Activated CD8-positive, alpha-beta T cell treated with anti-CD3 and anti-CD28 coated beads for 36 hours (primary cell): ENCODE results near the gene RELN. TPM values are rescaled to one million over a fixed set of nuclear protein-coding genes. Genes with fewer than 3 reads are reported as not detected.
"Not testable (repeated sequence)": the region's sequence is repeated elsewhere in the genome, so short reads cannot be mapped to it uniquely, and the experiment has no call there.

ENCODE experiments used
- ATAC-seq: fragments of 200-7000 bp; cut with Tn5 transposase; one replicate; pipeline ENCODE4 v1.10.0; 2021; ENCODE audit warnings: mild to moderate bottlenecking, moderate library complexity
- CTCF ChIA-PET: fragments of 350-600 bp; sonication (Branson Sonifier 250); formaldehyde crosslinking; loops from one replicate; lab custom pipeline; 2021; ENCODE audit warnings: antibody characterized with exemption; lab: Charles Lee
- POLR2A ChIA-PET: fragments of 350-600 bp; sonication (Branson Sonifier 250); formaldehyde crosslinking; loops from one replicate; lab custom pipeline; 2021; ENCODE audit warnings: antibody characterized with exemption; lab: Charles Lee
- DNase-seq: peaks from one replicate; pipeline ENCODE4 v3.0.0-alpha.2; 2020
- H3K27ac Mint-ChIP-seq: one replicate; pipeline ENCODE4 v1.8.0; 2021; ENCODE audit warnings: mild to moderate bottlenecking, mixed read lengths
- H3K27me3 Mint-ChIP-seq: one replicate; pipeline ENCODE4 v1.8.0; 2021; ENCODE audit warnings: mixed read lengths
- H3K36me3 Mint-ChIP-seq: one replicate; pipeline ENCODE4 v1.8.0; 2021; ENCODE audit warnings: low read depth, mixed read lengths
- H3K4me1 Mint-ChIP-seq: one replicate; pipeline ENCODE4 v1.8.0; 2021; ENCODE audit warnings: low read depth, mixed read lengths
- H3K4me3 Mint-ChIP-seq: one replicate; pipeline ENCODE4 v1.8.0; 2021; ENCODE audit warnings: mild to moderate bottlenecking, moderate library complexity, mixed read lengths
- H3K9me3 Mint-ChIP-seq: one replicate; pipeline ENCODE4 v1.8.0; 2021; ENCODE audit warnings: mixed read lengths
- intact Hi-C: fragments of 100-400 bp; cut with micrococcal nuclease; formaldehyde crosslinking; loops from one replicate; pipeline ENCODE4 v1.10.0; 2022
- total RNA-seq, 2 experiments: library from RNA; stranded (reverse); gene quantifications; one replicate each; pipeline ENCODE4 v1.2.3, GENCODE V29; 2021
- TF ChIP-seq, protein P1 (sequence below): fragments of 200-600 bp; IDR thresholded peaks from one replicate; pipeline ENCODE4 v1.8.0; 2022; ENCODE audit warnings: antibody characterized with exemption, mild to moderate bottlenecking

The RELN gene
- total RNA-seq, 2 experiments from 2014 or later = not detected

GRCh38 chr7:103823084-103823483 is 166.4 kb downstream of the RELN start:
- no peaks in the 10 kb centered on the region for H3K36me3 Mint-ChIP-seq
- ChIA-PET POLR2A (no interaction called here), CTCF (no interaction called here)
- TF ChIP-seq, protein P1, sequence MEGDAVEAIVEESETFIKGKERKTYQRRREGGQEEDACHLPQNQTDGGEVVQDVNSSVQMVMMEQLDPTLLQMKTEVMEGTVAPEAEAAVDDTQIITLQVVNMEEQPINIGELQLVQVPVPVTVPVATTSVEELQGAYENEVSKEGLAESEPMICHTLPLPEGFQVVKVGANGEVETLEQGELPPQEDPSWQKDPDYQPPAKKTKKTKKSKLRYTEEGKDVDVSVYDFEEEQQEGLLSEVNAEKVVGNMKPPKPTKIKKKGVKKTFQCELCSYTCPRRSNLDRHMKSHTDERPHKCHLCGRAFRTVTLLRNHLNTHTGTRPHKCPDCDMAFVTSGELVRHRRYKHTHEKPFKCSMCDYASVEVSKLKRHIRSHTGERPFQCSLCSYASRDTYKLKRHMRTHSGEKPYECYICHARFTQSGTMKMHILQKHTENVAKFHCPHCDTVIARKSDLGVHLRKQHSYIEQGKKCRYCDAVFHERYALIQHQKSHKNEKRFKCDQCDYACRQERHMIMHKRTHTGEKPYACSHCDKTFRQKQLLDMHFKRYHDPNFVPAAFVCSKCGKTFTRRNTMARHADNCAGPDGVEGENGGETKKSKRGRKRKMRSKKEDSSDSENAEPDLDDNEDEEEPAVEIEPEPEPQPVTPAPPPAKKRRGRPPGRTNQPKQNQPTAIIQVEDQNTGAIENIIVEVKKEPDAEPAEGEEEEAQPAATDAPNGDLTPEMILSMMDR = no peak
- ATAC-seq (no peak), DNase-seq (no peak)
- H3K4me1 Mint-ChIP-seq = no peaks in the 10 kb centered on the region
- H3K4me3 Mint-ChIP-seq = no peak overlapping the region
- peaks cover 3% of the 10 kb centered on the region for H3K27me3 Mint-ChIP-seq
- H3K27ac Mint-ChIP-seq = no peak overlapping the region
- peaks cover 1% of the 10 kb centered on the region for H3K9me3 Mint-ChIP-seq
- intact Hi-C loops = no loop called here

DNA sequence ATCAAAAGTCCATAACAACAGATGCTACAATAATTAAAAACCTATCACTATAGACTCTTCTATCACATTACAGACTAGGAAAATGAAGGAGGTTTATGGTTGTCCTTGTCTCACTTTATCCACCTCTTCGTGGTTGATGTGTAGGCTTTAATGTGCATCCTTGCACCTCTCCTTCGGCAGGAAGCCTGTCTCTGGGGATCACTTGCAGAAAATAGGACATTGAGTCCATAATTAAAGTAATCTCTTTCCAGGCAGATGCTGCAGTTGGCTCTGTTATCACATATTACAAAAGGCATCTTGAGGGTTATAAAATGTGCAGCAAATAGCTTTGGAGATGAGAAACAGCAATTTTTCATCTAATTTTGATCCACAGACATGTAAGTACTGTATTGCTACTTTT is 168.4 kb downstream of the RELN start:
- H3K27me3 Mint-ChIP-seq = peaks cover 5% of the 10 kb centered on the region
- no peaks in the 10 kb centered on the region for H3K4me1 Mint-ChIP-seq
- intact Hi-C loops = no loop called here
- H3K27ac Mint-ChIP-seq = no peak overlapping the region
- H3K36me3 Mint-ChIP-seq = no peaks in the 10 kb centered on the region
- ChIA-PET POLR2A (no interaction called here), CTCF (no interaction called here)
- H3K9me3 Mint-ChIP-seq = peaks cover 1% of the 10 kb centered on the region
- DNase-seq (no peak), ATAC-seq (no peak)
- TF ChIP-seq, protein P1 = no peak
- no peak overlapping the region for H3K4me3 Mint-ChIP-seq

DNA sequence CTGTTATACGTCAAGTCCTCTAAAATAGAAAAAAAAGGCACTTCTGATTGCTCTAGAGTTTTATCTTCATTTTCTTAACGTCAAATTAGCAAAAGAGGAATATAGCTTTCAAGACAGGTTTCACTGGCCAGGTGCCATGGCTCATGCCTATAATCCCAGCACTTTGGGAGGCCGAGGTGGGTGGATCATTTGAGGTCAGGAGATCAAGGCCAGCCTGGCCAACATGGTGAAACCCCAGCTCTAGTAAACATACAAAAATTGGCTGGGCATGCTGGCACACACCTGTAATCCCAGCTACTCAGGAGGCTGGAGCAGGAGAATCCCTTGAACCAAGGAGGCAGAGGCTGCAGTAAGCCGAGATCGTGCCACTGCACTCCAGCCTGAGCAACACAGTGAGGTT is 173.5 kb downstream of the RELN start:
- H3K9me3 Mint-ChIP-seq, DNase-seq, CTCF ChIA-PET, H3K27me3 Mint-ChIP-seq, H3K4me3 Mint-ChIP-seq, H3K27ac Mint-ChIP-seq, POLR2A ChIA-PET, H3K36me3 Mint-ChIP-seq, intact Hi-C loops, ATAC-seq: not testable (repeated sequence)
- H3K4me1 Mint-ChIP-seq = peaks cover 16% of the 10 kb centered on the region

DNA sequence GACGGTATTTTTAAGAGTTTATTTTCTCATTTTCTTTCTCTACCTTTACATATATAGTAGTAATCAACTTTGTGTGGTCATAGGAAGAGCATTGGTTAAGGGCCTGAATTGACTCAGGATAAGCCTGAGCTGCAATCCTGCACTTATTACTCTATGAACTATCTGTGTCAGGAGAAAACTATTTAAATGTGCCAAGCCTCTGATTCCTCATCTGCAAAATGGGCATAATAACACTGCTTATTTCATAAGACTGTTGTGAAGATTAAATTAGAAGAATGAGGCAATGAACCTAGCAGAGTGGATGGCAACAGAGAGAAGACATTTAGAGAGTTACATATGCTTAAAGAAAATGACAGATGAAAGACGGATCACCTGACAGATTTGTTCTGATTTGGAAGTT is 175.5 kb downstream of the RELN start:
- ATAC-seq (no peak), DNase-seq (no peak)
- peaks cover 4% of the 10 kb centered on the region for H3K27me3 Mint-ChIP-seq
- H3K4me3 Mint-ChIP-seq = no peak overlapping the region
- ChIA-PET POLR2A (no interaction called here), CTCF (no interaction called here)
- no peaks in the 10 kb centered on the region for H3K9me3 Mint-ChIP-seq
- TF ChIP-seq, protein P1 = no peak
- no peak overlapping the region for H3K27ac Mint-ChIP-seq
- H3K36me3 Mint-ChIP-seq = no peaks in the 10 kb centered on the region
- peaks cover 20% of the 10 kb centered on the region for H3K4me1 Mint-ChIP-seq
- intact Hi-C loops = no loop called here

GRCh38 chr7:103811997-103812396 is 177.5 kb downstream of the RELN start:
- intact Hi-C loops = no loop called here
- Mint-ChIP-seq H3K36me3 (no peaks in the 10 kb centered on the region), H3K4me3 (no peak overlapping the region), H3K27me3 (peaks cover 2% of the 10 kb centered on the region), H3K9me3 (no peaks in the 10 kb centered on the region), H3K27ac (no peak overlapping the region), H3K4me1 (peaks cover 20% of the 10 kb centered on the region)
- CTCF ChIA-PET = no interaction called here
- DNase-seq (peak; percentile 2), ATAC-seq (peak; percentile 66)
- POLR2A ChIA-PET = no interaction called here
- TF ChIP-seq, protein P1 = no peak

DNA sequence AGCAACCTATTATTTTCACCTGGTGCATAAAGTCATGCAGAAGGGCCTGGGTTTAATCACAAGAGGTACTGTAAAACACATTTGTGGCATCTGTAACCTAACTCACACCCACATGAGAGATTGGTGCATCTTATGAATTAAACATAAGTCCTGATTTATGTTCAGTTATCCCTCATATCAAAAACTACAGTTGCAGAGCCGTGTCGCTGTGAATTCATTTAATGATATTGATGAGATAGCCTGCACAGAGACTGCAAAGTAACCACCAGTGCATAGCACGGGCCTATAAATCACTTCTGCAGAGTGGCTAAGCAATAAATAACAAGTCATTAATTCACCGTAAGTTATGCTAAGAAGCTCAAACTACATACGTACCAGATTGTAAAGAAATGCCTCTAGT is 178.2 kb downstream of the RELN start:
- peaks cover 1% of the 10 kb centered on the region for H3K27me3 Mint-ChIP-seq
- H3K4me1 Mint-ChIP-seq = peaks cover 20% of the 10 kb centered on the region
- TF ChIP-seq, protein P1 = no peak
- no peak for ATAC-seq
- CTCF ChIA-PET = no interaction called here
- no peaks in the 10 kb centered on the region for H3K36me3 Mint-ChIP-seq
- DNase-seq = no peak
- H3K4me3 Mint-ChIP-seq = no peak overlapping the region
- H3K9me3 Mint-ChIP-seq = no peaks in the 10 kb centered on the region
- POLR2A ChIA-PET = no interaction called here
- H3K27ac Mint-ChIP-seq = no peak overlapping the region
- intact Hi-C loops = no loop called here
